Measurements from ENCODE around the gene GKN1.

GKN1 gene

DNA sequence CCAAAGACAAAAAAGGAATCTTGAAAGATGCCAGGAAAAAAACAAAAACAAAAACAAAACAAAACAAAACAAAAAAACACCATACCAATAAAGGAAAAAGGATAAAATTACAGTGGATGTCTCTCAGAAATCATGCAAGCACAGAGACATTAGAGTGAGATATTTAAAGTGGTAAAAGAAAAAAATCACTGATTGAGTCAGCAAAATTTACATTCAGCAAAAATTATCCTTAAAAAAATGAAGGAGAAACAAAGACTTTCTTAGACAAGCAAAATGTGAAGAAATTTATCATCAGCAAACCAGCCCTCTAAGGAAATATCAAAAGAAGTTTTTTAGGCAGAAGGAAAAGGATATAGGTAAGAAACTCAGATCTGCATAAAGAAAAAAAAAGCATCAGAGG is 10.2 kb upstream of the GKN1 start:
- no peak for DNase-seq

DNA sequence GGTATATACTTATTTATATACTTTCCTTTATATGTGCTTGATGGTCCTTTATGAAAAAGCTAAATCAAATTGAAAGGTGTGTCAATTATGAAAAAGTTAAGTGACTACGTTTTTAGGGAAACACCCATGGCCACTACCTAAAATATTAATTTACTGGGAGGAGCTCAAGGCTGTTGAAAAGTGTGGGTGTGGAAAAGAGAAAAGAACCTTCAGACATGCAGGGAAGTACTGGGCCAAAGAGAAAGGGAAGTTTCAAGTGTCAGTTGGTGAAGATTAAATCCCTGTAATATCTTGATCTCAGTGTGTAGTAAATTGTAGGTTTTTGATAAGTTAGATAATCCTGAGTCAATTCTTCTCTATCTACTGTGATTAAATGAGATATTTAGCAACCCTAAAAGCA is 6.2 kb upstream of the GKN1 start:
- DNase-seq: no peak

DNA sequence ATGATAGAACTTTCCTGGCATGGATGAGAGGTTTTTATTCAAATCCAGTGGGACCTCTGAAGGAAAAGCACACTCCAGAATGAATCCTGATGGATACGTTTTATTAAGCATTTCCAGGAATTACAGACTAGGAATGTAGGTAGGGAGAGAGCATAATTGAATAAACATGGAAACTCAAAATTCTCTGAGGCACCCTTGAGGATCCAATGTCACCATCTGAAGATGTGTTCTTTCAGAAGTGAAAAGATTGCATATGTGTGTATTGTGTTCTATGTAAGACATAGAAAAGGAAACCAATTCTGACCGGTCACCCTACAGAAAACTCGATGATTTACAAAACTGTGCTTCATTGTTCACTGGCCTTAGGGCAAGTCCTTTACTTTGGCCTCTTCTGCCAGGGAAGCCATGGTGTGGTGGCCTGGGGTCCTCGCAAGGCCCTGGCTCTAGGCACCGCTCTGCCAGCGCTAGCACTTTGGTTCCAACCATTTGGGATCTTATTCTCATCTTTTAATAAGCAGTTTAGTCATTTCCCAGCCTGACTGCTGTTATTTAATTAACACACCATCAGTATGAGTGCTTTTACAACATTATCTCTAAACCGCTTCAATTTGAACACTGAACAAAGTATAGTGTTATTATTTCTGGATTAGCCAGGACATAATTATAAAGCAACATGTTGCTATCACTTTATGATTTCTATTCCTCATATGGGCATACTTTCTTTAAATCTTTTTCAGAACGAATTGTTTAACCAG is 4.5 kb upstream of the GKN1 start:
- no peak for DNase-seq

DNA sequence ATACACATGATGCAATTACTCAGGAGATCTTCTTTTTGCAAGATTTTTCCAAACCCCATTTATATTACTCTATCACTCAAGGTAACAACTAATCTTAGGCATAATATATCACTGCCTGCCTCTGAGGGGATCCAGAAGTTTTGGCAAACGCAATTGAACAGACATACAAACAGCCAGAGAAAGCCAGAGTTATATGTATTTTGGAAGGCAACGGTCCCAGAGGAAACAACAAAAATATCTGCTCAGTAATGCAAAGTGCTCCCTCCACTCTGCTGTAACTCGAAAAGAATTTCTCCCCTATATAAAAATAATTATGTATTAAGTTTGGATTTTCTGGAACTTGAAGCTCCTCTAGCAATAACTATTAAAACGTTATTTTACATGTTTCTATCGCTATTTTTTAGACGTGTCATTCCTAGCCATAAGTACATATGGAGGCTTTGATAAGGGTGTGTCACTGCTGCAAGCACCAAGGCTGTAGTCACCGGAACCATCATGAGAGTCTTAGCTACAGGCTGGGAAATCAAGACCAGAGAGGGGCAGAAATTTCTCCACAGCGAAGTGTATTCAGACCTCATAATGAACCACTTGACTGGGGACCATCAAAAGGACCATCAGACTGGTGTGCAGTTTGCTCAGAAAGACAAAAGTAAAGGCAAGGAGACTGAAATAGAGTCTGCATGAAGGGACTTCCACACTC is 3.7 kb upstream of the GKN1 start:
- DNase-seq: no peak

DNA sequence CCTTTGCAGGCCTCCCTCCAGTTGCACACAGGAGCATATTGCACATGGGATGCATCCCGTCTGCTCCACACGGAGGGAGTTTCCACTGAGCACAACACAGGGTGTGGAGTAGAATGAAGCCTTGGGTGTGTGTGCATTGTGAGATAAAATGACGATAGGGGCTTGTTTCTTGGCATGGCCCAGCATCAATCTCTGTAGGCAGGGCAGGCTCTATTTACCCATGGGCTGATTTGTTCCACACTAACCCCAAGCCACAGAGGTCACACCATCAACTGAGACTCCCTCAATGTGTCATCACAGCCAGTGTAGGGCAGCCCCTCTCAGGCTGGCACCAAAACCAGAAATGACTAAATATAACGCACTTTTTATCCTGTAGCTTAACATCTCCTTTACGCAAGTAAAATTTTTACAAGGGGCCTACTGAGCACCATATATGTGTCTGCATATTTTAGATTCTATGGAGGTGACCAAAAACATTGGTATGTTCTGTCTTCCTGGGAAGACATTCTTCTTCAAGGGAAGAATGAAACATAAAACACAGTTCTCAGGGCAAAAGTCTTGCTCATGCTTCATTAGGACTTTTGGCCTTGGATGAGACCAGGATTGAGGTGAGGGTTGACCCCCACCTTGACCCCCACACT is 2.7 kb upstream of the GKN1 start:
- peak; percentile 34 for DNase-seq

DNA sequence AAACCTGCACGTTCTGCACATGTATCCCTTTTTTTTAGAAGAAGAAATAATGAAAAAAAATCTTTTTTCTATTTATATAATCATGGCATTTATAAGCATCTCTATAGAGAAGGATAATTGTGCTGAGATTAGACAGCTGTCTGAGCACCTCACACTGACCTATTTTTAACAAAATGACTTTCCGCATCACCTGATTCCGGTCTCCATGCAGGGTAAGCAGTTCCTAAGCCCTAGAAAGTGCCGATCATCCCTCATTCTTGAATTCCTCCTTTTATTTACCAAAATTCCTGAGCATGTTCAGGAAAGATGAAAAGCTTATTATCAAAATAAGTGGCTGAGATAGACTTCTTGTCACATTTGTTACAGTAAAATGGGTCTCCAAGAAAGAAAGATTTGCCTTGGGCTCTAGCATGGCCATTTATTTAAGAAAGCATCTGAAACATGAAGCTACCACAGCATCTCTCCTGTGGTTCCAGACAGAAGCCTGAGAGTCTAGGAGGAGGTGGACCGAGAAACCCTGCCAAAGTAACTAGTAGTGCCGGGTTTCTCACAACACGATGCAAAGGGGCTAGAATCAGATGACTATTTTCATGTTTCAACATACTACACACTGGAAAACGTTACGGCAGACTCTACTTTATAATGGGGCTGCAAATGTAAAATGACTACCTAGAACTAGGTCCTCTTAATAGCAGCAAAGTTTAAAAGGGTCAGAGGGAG is 670 bp downstream of the GKN1 start:
- no peak for DNase-seq

DNA sequence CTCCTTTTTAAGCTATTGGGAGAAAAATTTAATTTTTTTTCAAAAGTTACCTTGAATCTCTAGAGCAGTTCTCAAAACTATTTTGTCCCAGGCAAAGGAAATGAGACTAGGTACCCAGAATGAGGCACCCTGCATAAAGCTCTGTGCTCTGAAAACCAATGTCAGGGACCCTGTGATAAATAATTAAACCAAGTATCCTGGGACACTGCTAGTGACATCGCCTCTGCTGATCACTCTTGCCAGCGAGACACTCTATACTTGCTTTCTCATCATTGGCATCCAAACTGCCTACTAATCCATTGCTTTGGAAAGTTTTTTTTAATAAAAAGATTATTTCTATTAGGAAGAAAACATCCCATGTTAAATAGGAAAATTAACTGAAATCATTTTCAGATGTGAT is 1.4 kb downstream of the GKN1 start:
- no peak for DNase-seq

DNA sequence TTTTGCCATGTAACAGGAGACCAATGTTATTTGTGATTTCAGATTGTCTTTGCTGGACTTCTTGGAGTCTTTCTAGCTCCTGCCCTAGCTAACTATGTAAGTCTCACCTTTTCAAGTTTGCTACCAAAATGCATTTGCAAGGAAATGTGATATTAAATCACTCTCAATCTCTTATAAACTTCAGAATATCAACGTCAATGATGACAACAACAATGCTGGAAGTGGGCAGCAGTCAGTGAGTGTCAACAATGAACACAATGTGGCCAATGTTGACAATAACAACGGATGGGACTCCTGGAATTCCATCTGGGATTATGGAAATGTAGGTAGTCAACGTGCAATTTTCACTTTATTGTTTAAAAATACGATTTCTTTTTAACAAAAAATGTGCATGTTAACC is 3.0 kb downstream of the GKN1 start:
- no peak for DNase-seq

DNA sequence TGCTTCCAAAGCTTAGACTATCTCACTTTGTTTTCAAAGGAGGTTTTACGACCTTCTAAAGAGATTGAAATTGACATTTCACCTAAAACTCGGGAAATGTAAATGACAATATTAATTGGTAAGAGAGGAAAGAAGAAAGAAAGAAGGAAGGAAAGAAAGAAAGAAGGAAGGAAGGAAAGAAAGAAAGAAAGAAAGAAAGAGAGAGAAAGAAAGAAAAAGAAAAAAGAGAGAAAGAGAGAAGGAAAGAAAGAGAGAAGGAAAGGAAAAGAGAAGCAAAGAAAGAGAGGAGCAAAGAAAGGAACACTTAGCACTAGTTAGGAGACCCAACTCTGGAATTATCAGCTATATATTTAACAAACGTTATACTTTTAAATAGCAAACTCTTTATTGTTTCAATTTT is 3.7 kb downstream of the GKN1 start:
- no peak for DNase-seq

DNA sequence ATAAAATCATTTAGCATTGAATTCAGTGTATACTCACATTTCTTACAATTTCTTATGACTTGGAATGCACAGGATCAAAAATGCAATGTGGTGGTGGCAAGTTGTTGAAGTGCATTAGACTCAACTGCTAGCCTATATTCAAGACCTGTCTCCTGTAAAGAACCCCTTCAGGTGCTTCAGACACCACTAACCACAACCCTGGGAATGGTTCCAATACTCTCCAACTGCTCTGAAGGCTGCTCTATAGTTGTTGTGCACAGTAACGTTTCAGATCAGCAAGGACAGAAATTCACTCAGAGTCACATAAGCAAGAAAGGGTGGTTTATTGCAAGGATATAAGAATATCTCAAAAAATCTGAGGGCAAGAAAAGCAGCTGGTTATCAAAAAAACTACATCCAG is 6.5 kb downstream of the GKN1 start:
- no peak for DNase-seq

DNA sequence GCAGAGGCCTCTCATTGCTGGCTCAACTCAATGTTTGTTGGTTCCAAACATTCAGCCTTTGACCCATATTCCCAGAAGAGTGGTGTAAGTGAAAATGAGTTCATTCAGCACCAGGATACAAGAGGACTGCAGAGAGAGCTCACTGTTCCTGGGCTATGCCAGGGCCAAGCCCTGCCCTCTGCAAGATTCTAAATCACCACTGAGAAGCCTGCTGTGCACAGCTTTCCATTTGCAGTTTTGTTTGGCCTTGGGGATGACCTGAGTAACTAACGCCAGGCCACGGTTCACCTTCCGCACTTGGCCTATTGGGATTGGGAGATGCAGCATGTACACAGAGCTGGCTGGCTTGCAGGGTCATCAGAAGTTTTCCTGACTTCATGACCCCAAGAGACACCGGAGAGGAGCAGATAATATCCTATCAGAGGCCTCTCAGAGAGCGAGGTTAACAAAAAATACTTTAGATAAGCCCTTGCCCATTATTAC is 12.6 kb downstream of the GKN1 start:
- no peak for DNase-seq

DNA sequence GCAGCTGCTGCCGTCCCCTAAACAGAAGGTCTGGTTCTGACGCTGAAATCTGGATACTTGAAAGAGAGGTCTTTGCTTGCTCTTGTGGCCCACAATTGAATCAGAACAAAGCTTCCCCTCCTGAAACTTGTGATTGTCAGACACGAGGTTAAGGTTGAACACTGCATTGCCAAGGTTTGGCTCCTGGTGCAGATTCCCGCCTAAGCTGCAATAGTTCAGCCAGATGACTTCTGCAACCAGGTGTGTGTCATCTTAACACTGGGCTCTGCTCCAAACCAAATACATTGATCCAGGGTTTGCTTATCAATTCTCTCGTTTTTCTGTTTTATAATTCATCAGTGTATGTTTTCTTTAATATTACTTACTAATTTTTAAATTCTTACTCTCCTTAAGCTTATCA is 14.6 kb downstream of the GKN1 start:
- DNase-seq: no peak

DNA sequence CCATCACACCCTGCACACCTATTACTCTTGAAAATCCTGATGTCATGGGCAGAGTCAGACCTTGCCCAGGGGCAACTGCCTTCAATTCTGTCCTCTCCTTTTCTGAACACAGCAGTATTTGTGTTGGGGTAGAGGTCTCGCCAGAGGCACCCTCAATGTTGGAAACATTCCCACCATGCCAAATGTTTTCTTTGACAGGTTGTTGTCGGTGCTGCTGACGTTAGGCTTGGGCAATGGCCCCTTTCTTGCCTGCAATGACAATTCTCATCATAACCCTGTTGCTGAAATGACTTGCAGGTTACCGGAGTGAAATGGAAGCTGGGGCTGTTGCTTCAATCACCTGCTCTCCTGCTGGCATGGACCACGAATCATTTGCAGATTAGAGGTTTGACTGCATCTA is 17.9 kb downstream of the GKN1 start:
- DNase-seq: no peak

DNA sequence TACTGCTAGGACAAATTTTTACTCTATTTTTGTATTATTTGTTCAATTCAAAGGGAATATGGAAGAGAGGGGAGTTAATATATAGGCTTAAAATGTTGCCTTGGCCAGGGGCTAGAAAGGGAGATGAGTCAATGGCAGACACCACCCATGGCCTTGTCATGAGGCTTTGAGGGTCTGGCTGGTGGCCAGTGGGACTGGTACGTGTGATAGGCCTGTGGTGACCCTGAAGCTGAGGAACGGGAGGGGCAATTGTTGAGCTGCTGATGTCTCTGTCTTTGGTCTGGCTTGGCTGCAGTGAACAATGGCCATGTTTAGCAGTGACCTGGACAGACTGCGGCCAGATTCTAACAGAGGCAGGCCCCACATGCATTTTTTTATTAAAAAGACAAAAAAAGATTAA is 18.5 kb downstream of the GKN1 start:
- no peak for DNase-seq

DNA sequence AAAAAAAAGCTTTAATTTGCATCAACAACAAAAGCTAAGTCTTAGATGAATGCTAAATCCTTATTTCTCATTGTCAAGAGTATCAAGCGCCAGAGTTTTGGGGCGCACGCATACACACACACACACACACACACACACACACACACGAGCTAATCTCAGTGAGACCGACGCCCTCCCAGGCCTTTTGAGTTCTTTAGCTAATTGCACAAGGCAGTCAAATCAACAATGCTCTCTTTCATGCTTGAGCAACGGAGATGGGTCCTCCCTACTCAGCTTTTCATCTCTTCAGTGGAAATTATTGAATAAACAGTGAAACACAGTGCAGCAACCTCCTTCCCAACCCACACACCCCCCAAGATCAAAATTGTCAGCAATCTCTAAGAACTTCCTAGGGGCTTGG is 19.2 kb downstream of the GKN1 start:
- DNase-seq: no peak

DNA sequence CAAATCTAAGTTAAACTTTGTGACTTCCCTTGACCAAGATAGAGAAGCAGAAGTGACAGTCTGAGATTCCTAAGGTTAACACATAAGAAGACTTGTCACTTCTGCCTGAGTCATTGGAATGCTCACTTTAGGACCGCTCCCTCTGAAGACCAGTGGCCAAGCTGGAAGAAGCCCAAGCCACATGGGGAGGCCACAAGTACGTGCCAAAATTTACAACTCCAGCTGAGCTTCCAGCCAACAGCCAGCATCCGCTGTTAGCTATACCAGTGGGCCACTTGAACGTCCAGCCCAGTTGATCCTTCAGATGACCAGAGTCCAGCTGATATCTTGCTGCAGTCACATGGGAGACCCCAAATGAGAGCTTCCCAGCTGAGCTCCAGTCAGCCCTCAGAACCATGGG is 20.4 kb downstream of the GKN1 start:
- no peak for DNase-seq

DNA sequence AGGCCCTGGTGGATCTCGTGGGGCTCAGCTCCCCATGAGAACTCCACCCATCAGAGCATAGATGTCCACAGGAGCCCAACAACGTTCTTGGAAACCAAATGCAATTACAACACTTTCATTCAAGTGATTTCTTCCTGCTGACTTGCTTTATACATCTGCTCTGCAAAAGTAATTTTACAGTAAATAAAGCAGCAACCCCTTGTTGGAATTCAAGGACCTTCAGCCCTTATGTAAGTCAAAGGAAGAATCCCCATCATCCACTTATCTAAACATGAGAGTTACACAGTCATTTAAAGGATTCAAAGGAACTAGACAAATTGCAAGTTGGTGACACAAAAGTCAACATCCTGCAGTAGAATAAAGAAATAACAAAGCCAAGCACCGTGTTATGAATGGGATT is 21.5 kb downstream of the GKN1 start:
- no peak for DNase-seq

DNA sequence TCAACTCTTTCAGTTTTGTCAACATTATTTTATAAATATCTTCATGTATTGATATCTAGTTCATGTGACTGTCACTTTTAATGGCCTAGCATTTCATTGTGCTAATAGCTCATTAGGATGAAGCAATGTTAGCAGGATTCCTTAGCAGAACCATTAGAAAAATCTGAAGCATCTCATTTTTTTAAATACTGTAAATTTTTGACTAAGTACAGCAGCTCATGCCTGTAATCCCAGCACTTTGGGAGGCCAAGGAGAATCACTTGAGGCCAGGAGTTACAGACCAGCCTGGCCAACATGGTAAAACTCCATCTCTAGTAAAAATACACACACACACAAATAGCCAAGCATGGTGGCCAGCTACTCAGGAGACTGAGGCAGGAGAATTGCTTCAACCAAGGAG is 23.0 kb downstream of the GKN1 start:
- DNase-seq: no peak

DNA sequence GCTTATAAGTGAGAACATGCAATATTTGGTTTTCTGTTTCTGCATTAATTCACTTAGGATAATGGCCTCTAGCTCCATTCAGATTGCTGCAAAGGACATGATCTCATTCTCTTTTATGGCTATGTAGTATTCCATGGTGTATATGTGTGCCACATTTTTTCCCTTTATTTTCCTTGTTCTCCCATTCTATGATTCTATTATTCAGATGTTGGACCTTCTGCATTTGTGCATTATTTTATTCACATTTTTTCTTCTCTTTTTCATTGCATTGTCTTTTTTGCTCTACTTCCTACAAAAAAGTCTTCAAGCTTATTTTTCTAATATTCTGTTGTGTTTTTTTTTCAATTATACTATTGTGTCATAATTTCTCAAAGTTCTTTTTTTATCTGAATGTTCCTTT is 27.4 kb downstream of the GKN1 start:
- no peak for DNase-seq

DNA sequence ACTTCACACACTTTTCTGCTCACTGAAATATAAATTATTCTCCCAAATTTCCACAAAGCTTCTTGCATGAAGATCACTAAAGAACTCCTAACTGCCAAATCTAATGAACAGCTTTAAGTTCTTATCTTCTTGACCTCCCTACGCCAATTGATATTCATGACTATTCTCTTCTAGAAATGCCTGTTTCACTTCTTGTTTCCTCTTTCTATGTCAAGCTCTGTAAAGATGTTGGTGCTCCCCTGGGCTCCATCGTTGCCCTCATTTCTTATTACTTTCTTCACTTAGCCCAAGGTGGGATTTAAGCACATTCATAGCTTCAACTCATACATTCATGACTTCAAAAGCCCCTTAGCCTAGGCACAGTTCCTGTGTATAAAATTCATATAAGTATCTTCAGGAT is 29.3 kb downstream of the GKN1 start:
- DNase-seq: no peak

DNA sequence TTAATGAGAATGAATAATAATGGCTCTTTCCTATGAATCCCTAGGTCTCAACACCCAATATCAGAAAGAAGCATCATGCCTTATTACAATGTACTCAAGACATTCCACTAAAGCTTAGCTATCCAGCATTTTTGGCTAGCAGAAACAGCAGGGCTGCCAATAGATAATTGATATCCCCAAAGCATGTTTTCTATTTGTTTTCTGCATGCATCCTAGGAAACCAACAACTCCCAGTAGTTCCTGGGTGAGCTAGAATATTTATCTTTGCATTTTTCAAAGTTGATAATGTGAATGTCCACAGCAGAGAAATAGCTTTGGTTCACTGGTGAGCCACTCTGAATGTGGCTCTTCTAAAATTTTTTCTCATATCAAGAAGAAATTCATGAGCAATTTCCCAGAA is 32.7 kb downstream of the GKN1 start:
- DNase-seq: no peak

DNA sequence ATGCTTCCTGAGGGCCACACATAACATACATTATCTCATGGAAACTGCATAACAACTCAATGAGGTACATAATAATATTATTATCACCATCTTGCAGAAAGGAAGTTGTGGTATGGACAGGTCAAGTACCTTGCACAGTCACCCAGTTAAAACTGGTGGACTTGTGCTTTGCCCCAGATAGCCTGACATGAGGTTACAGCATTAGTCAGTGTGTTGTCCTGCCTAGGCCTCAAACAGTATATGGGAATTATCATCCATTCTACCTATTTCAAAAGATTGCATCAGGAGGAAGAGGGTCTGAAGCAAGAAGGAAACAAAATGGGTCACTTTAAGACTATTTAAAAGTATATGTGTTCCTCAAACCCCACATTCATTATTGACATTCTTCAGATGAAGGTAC is 33.2 kb downstream of the GKN1 start:
- DNase-seq: no peak

DNA sequence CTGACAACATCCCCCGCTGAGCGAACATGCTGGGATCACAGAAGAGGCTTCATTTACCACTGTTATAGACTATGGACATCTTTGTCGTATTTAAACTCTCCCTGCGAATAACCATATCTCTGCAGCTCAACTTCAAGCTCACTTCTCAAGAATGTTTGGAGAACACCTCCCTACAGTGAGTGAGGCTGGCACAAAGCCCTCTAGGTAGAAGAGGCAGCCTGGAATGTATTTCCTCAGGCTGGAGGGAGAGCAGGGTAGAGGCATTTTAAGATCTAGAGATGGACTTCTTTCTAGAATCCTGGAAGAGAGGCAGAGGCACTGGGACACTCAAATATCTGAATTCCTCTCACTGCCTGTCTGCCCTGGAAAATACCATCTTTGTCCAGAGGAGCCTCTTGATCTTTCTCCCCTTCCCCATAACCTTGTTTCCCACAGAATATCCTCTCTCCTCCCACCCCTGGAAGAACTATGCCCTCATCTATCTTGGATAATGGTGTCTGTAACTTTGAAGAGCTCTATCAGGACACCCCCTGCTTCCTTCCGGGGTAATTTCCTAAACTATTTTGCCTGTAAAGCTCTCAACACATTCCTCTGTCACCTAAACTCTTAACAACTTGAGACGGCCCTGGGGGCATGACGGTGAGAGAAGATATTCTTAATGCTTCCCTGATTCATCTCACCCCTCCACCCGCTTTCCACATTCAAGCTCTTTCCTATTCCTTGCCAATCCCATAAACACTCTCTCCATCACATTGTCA is 36.2 kb downstream of the GKN1 start:
- DNase-seq: no peak

Data from activated CD4-positive, alpha-beta T cell treated with anti-CD3 and anti-CD28 coated beads, Interleukin-10, Interleukin-2, amounts not matched to agents 100 ng/mL and 50 ng/mL, durations not matched to agents 16 hours and 8 hours (primary cell).